BLaER1 (cell line): ENCODE results near the gene AMY2A.
"Not testable (repeated sequence)": the region's sequence is repeated elsewhere in the genome, so short reads cannot be mapped to it uniquely, and the experiment has no call there.

ENCODE experiments used
- H3K27ac ChIP-seq: shearing (Covaris generic); formaldehyde crosslinking; 2 replicates; pipeline ENCODE4 v1.8.1; 2022
- H3K27me3 ChIP-seq: shearing (Covaris generic); formaldehyde crosslinking; 2 replicates; pipeline ENCODE4 v1.8.1; 2022
- H3K36me3 ChIP-seq: shearing (Covaris generic); formaldehyde crosslinking; 2 replicates; pipeline ENCODE4 v1.8.1; 2022
- H3K4me1 ChIP-seq: shearing (Covaris generic); formaldehyde crosslinking; 2 replicates; pipeline ENCODE4 v1.8.1; 2022
- H3K4me2 ChIP-seq: shearing (Covaris generic); formaldehyde crosslinking; 2 replicates; pipeline ENCODE4 v1.8.1; 2022
- H3K4me3 ChIP-seq: shearing (Covaris generic); formaldehyde crosslinking; 2 replicates; pipeline ENCODE4 v1.8.1; 2022
- H3K9ac ChIP-seq: shearing (Covaris generic); formaldehyde crosslinking; 2 replicates; pipeline ENCODE4 v1.8.1; 2022
- H3K9me3 ChIP-seq: shearing (Covaris generic); formaldehyde crosslinking; 2 replicates; pipeline ENCODE4 v1.8.1; 2022
- H4K20me1 ChIP-seq: shearing (Covaris generic); formaldehyde crosslinking; 2 replicates; pipeline ENCODE4 v1.8.1; 2022

Gene AMY2A

DNA sequence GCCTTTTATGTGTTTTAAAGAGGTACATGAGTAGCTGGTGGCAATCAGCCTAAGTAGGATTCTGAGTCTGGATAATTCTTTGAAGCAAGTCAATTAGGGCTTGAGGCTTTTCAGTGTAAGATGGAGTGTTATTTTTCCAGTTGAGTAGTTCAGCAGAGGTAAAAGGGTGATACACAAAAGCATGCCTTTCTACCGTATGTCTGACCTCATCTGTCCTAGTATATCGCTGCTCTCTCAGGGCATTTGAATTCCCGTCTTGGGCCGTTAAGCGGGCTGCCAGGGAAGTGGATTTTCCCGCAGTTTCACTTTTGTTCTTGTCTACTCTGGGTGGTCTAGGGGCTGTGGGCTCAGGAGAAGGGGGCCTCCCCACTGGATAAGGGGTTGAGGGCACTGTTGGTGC, 36.9 kb downstream of the AMY2A start:
- not testable (repeated sequence) for H3K4me1 ChIP-seq, H3K4me2 ChIP-seq, H3K9ac ChIP-seq, H3K9me3 ChIP-seq, H3K4me3 ChIP-seq, H3K27me3 ChIP-seq, H3K36me3 ChIP-seq, H3K27ac ChIP-seq, H4K20me1 ChIP-seq

GRCh38 chr1:103655460-103655859, 38.2 kb downstream of the AMY2A start, which contains the start of gene AMY1A:
Gene AMY1A, plus strand, starts transcription at chr1:103655760. Its CDS starts 571 bp downstream, at chr1:103656331.
- not testable (repeated sequence) for H3K4me2 ChIP-seq, H3K4me3 ChIP-seq, H3K36me3 ChIP-seq

More at GRCh38 chr1:103655460-103655859, 38.2 kb downstream of the AMY2A start, which contains the start of gene AMY1A:
- H3K27ac ChIP-seq, H3K9ac ChIP-seq, H4K20me1 ChIP-seq, H3K27me3 ChIP-seq, H3K9me3 ChIP-seq, H3K4me1 ChIP-seq: not testable (repeated sequence)
